ENCODE data around the gene ZNF492.

DNA sequence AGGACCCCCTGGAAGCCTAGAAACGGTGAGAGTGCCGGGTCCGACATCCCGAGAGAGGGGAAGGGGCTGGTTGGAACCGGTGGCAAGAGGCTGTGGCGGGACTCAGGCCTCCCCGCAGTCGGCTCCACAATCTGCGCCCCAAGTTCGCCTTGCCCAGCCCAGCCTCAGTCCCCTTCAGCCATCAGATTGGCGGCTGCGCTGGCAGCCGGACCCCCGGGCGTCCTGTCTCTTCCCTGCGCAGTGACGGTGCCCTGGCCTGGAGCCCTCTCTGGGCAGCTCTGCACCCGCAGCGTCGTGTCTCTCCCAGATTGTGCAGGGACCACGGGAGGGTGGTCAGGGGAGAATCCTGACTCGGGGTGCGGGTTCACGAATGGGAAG is 315 bp downstream of the ZNF492 start:
- TF ChIP-seq YY1 (IDR thresholded peaks at IDR 0.05; ENCODE audit: insufficient read depth, insufficient read length): no peak
- no peak for TF ChIP-seq ZNF274 (IDR thresholded peaks at IDR 0.05; ENCODE audit: low read depth, low read length)

Data from NT2/D1 (cell line).